HG03469 (cell line): ENCODE results near the gene HRAS.

Source experiments
- ATAC-seq: cut with Tn5 transposase; IDR thresholded peaks from one replicate; pipeline ENCODE4 v1.9.1; 2021; ENCODE audit warnings: mild to moderate bottlenecking, moderate library complexity, moderate number of reproducible peaks; ENCODE audit not compliant: unreplicated experiment

Gene HRAS

DNA sequence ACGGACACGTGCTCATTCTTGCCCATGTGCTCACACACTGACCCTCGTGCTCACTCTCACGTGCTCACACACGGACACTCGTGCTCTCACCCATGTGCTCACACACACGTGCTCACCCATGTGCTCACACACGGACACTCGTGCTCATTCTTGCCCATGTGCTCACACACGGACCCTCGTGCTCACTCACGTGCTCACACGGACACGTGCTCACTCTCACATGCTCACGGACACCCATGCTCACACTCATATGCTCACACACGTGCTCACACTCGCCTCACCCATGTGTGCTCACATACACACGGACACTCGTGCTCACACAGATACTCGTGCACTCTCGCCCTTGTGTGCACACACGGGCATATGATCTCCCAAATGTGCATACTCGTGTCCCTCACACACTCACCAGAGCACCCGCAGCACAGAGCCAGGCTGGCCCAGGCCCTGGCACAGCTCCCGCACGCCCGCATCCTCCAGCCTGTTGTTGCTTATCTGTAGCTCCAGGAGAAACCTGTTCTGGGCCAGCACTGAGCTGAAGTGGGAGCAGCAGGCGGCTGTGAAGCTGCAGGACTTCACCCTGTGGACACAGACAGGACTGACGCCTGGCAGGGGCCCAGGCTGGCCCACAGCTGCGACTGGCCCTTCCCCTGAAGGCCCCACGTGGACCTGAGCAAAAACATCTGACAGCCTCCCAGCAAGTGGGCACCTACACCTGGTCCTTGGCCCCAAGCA lies 37.6 kb downstream of the HRAS start:
- no peak for ATAC-seq

GRCh38 chr11:496834-497564 lies 38.4 kb downstream of the HRAS start:
- ATAC-seq, result no peak

DNA sequence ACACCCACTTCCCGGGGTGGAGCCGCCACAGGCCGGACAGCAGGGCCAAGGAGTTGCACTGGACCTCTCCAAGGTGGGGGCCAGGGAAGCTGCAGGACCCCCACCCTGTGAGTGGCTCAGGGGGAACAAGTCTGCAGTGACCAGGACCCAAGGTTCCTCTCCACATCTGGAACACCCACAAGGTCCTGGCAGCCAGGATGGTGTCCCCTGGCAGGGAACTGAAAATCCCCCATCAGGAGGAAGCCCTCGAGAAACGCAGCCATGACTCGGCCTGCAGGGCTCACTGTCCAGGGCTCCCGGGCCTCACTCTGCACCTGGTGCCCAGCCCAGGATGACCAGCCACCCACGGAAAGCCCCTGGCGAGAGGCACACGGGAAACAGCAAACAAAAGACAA lies 39.8 kb downstream of the HRAS start:
- no peak for ATAC-seq

DNA sequence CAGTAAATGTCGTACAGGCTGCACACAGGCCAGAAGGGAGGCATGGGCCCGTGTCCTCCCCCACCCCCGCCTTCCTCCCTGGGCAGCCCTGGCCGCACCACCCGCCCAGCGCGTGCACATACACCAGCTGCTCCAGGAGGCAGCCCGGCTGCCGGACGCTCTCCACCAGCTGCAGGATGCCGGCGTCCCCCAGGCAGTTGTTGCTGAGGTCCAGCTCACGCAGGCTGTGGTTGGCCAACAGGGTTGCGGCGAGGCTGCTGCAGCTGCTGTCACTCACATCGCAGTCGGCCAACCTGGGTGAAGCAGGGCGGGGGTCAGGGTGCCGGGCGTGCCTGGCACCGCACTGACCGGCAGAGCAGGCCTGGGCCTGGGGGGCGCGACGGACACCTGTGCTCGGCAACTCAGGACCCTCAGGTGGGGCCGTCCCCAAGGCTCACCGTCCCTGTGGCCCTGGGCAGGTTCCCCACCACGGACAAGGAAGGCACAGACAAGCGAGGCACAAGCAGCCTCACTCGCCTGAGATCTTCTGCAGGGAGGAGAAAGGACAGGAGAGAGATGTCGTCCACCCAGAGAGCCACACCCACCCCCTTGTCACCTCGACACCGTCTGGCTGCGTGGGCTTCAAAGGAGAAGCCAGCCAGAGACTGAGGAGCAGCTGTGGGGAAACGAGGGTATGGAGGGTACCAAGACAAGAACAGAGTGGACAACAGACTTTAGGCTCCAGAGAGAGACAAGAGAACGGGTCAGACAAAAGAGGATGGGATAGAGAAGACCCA lies 40.4 kb downstream of the HRAS start:
- ATAC-seq, result no peak

GRCh38 chr11:492427-493226 lies 42.7 kb downstream of the HRAS start:
- no peak for ATAC-seq

- no peak for ATAC-seq
Observed at GRCh38 chr11:491358-491757, 44.0 kb downstream of the HRAS start.

DNA sequence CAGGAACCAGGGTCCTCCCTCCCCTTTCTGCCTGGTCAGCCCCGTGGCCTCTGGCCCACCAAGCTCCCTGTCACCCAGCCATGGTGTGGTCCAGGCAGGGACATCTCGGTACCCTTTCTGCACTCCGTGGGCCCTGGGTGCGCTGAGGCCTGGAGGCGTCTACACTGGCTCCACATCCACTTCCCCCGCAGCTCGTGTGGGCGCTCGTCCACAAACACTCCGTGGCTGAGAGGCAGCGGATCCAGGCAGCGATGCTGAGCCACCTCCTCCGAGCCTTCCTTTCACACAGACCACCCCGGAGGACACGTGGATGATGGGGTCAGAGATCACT lies 44.5 kb downstream of the HRAS start:
- no peak for ATAC-seq

GRCh38 chr11:490186-490929 lies 45.0 kb downstream of the HRAS start:
- no peak for ATAC-seq

DNA sequence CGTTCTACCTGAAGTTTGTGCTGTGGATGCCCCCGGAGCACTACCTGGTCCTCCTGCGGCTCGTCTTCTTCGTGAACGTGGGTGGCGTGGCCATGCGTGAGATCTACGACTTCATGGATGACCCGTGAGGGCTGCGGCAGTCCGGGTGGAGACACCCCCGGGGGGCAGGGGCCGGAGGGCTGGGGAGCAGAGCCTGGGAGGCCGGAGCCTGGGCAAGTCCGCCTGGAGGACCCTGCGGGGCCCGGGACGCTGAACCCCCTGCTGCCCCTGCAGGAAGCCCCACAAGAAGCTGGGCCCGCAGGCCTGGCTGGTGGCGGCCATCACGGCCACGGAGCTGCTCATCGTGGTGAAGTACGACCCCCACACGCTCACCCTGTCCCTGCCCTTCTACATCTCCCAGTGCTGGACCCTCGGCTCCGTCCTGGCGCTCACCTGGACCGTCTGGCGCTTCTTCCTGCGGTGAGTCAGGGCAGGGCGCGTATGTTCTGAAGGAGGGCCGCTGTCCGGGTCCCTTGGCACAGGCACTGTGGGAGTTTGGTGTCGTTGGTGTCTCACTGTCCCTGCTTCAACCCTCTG lies 45.7 kb downstream of the HRAS start:
- ATAC-seq, result no peak

GRCh38 chr11:488992-489391 lies 46.4 kb downstream of the HRAS start:
- no peak for ATAC-seq

DNA sequence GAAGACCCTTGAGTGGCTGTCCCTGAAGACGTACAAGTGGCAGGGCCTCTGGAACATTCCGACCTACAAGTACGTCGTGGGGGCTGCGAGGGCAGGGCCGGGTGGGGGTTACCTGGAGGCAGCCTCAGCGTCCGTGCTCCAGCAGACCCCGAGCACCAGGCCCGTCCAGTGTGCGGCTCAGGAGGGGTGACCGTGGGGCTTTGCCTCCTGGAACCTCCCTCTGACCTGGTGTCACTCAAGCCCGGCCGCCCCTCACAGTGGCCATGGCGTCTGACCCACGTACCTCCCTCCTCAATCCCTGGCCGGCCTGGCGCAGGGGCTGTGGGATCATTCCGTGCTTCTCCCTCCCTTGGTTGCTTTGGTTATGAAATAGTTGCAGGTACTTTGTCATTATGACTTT lies 46.8 kb downstream of the HRAS start:
- ATAC-seq, result no peak

DNA sequence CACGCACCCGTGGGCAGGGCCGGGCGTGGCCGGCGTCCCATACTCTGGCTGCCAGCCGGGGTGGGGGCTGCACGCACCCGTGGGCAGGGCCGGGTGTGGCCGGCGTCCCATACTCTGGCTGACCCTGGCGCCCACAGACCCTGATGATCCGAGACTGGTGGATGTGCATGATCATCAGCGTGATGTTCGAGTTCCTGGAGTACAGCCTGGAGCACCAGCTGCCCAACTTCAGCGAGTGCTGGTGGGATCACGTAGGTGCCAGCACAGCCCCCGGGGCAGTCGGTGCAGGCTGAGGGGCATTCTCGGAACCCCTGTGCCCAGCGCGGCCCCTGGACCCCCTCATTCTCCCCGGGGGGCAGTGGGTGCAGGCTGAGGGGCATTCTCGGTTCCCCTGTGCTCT lies 47.3 kb downstream of the HRAS start:
- no peak for ATAC-seq

GRCh38 chr11:487571-488021 lies 47.8 kb downstream of the HRAS start:
- ATAC-seq, result no peak

GRCh38 chr11:486189-486588 lies 49.2 kb downstream of the HRAS start:
- no peak for ATAC-seq

- no peak for ATAC-seq
Observed at GRCh38 chr11:484616-485015, 50.8 kb downstream of the HRAS start.
